Fibroblast of lung (primary cell): ENCODE measurements around the gene MEP1A. TPM values are rescaled to one million over a fixed set of nuclear protein-coding genes. Genes with fewer than 3 reads are reported as not detected.

Experiments
- DNase-seq, 2 donors: peaks; one replicate each; pipeline versions ENCODE4 v3.0.0 to v3.0.0-alpha.2; 2010; ENCODE audit warnings: low read depth in 2 of 2
- H2AFZ ChIP-seq: 2 replicates; pipeline ENCODE4 v1.5.1; 2012; ENCODE audit warnings: low read length, control low read depth, inconsistent platforms
- H3K27ac ChIP-seq: 2 replicates; pipeline ENCODE4 v1.5.1; 2011; ENCODE audit warnings: low read length, control low read depth; ENCODE audit not compliant: insufficient read depth
- H3K27me3 ChIP-seq: 2 replicates; pipeline ENCODE4 v1.5.1; 2011; ENCODE audit warnings: mild to moderate bottlenecking, low read length; ENCODE audit not compliant: control insufficient read depth, insufficient read depth
- H3K36me3 ChIP-seq: 2 replicates; pipeline ENCODE4 v1.5.1; 2011; ENCODE audit warnings: low read length; ENCODE audit not compliant: control insufficient read depth, insufficient read depth
- H3K4me1 ChIP-seq: 2 replicates; pipeline ENCODE4 v1.5.1; 2011; ENCODE audit warnings: low read length; ENCODE audit not compliant: control insufficient read depth, insufficient read depth; ENCODE audit errors: extremely low read depth
- H3K4me2 ChIP-seq: 2 replicates; pipeline ENCODE4 v1.5.1; 2011; ENCODE audit warnings: low read length, control low read depth; ENCODE audit not compliant: insufficient read depth; ENCODE audit errors: extremely low read depth
- H3K4me3 ChIP-seq, 4 experiments: fragments of 200-600 bp in 1 of 4; sonication (generic) in 1 of 4; replicated peaks in 1 of 4; 2 replicates each; pipeline ENCODE4 v1.5.1; 2011 to 2016; ENCODE audit warnings: low read length in 4 of 4, low read depth in 3 of 4, mild to moderate bottlenecking in 3 of 4, control low read depth in 2 of 4, inconsistent platforms in 1 of 4, mixed read lengths in 1 of 4; ENCODE audit not compliant: insufficient read depth in 1 of 4; ENCODE audit errors: control extremely low read depth in 1 of 4
- H3K79me2 ChIP-seq: 2 replicates; pipeline ENCODE4 v1.5.1; 2012; ENCODE audit warnings: mild to moderate bottlenecking, low read length, inconsistent platforms; ENCODE audit not compliant: control insufficient read depth, insufficient read depth
- H3K9ac ChIP-seq: 2 replicates; pipeline ENCODE4 v1.5.1; 2011; ENCODE audit warnings: mild to moderate bottlenecking, low read length, control low read depth; ENCODE audit not compliant: insufficient read depth
- H3K9me3 ChIP-seq: 2 replicates; pipeline ENCODE4 v1.5.1; 2012; ENCODE audit warnings: low read depth, low read length; ENCODE audit not compliant: control insufficient read depth, insufficient read depth
- H4K20me1 ChIP-seq: 2 replicates; pipeline ENCODE4 v1.5.1; 2011; ENCODE audit warnings: low read length; ENCODE audit not compliant: control insufficient read depth, insufficient read depth; ENCODE audit errors: extremely low read depth
- EZH2 ChIP-seq: IDR thresholded peaks from 2 replicates; pipeline ENCODE4 v1.5.1; 2012; ENCODE audit warnings: low read length, control low read depth, mild to moderate bottlenecking; ENCODE audit errors: missing control alignments
- polyA plus RNA-seq, 2 donors: library from polyadenylated mRNA; depleted of rRNA in 1 of 2; stranded (reverse) in 1 of 2; unstranded in 1 of 2; fragments of >200 nt; gene quantifications; 2 replicates each; pipeline ENCODE4 v1.2.1, GENCODE V29; 2011 to 2012; ENCODE audit warnings: missing spikeins in 1 of 2
- total RNA-seq: library from RNA; depleted of rRNA; stranded (reverse); fragments of >200 nt; gene quantifications from 2 replicates; pipeline ENCODE4 v1.2.1, GENCODE V29; 2014
- TF ChIP-seq, protein P1 (sequence below), 2 donors: IDR thresholded peaks in 1 of 2; conservative IDR thresholded peaks in 1 of 2; 1 replicate in 1 of 2; 2 replicates in 1 of 2; pipeline ENCODE4 v1.5.1; 2011 to 2012; ENCODE audit warnings: low read length in 2 of 2, control low read depth in 1 of 2, inconsistent platforms in 1 of 2, low read depth in 1 of 2, mild to moderate bottlenecking in 1 of 2

Gene MEP1A
- total and polyA plus RNA-seq, 2 donors (not counting 1 experiment from before 2014, with no cell fraction given), result not detected

DNA sequence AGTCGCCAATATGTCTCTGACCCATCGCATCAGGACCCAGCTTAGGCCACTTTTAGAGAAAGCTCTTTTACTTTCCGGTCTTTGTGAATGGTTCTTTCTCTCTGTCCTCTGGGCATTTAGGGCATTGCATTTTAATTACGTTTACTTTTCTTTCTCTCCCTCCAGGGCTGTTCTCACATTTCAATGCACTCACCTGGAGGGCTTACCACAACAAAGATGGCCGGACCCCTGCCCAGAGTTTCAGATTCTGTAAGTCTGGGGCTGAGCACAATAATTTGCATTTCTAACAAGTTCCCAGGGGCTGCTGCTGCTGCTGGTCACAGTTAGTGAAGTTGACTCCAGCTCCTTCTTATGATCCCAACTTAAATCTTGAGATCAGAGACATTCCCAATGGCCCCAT, 43.5 kb upstream of the MEP1A start:
- no peaks in the 10 kb centered on the region for H3K36me3 ChIP-seq
- H3K79me2 ChIP-seq, result no peaks in the 10 kb centered on the region
- no peaks in the 10 kb centered on the region for H3K4me1 ChIP-seq
- peaks cover 3% of the 10 kb centered on the region for H3K27me3 ChIP-seq
- H3K9me3 ChIP-seq, result no peaks in the 10 kb centered on the region
- H4K20me1 ChIP-seq, result no peaks in the 10 kb centered on the region
- TF ChIP-seq EZH2, result no peak
- TF ChIP-seq, protein P1, sequence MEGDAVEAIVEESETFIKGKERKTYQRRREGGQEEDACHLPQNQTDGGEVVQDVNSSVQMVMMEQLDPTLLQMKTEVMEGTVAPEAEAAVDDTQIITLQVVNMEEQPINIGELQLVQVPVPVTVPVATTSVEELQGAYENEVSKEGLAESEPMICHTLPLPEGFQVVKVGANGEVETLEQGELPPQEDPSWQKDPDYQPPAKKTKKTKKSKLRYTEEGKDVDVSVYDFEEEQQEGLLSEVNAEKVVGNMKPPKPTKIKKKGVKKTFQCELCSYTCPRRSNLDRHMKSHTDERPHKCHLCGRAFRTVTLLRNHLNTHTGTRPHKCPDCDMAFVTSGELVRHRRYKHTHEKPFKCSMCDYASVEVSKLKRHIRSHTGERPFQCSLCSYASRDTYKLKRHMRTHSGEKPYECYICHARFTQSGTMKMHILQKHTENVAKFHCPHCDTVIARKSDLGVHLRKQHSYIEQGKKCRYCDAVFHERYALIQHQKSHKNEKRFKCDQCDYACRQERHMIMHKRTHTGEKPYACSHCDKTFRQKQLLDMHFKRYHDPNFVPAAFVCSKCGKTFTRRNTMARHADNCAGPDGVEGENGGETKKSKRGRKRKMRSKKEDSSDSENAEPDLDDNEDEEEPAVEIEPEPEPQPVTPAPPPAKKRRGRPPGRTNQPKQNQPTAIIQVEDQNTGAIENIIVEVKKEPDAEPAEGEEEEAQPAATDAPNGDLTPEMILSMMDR (conservative IDR thresholded peaks at IDR 0.05 in 1 of 2, IDR thresholded peaks at IDR 0.05 in 1 of 2; ENCODE audit: low read depth in 1 of 2, low read length in 2 of 2), result no peak
- H3K4me2 ChIP-seq, result no peak overlapping the region
- H3K27ac ChIP-seq, result no peak overlapping the region
- no peak overlapping the region for H2AFZ ChIP-seq
- H3K9ac ChIP-seq, result no peak overlapping the region
- DNase-seq, result no peak
- H3K4me3 ChIP-seq, result no peak overlapping the region

DNA sequence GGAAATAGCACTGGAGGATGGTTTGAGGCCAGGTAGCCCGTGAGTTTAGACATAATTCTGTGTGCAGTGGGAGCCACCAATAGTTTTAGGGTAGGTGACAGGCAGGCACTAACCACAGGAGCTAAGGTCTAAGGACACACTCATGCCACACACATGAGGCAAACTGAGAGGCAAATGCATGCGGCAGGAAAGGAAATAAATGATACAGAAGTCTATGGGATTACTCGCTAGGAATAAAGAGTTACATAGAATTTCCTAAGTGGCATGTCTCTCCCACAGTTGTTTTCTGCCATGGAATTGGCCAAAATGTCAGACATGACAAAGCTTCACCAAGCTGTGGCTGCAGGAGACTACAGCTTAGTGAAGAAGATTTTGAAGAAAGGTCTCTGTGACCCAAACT, 41.5 kb upstream of the MEP1A start:
- Histone ChIP-seq H2AFZ (no peak overlapping the region), H3K79me2 (no peaks in the 10 kb centered on the region), H3K4me1 (no peaks in the 10 kb centered on the region), H4K20me1 (no peaks in the 10 kb centered on the region), H3K9ac (no peak overlapping the region), H3K9me3 (no peaks in the 10 kb centered on the region), H3K27me3 (no peaks in the 10 kb centered on the region), H3K4me3 (no peak overlapping the region), H3K27ac (no peak overlapping the region), H3K4me2 (no peak overlapping the region), H3K36me3 (no peaks in the 10 kb centered on the region)
- no peak for TF ChIP-seq EZH2
- TF ChIP-seq, protein P1 (conservative IDR thresholded peaks at IDR 0.05 in 1 of 2, IDR thresholded peaks at IDR 0.05 in 1 of 2; ENCODE audit: low read depth in 1 of 2, low read length in 2 of 2), result no peak
- no peak for DNase-seq

GRCh38 chr6:46755865-46756264, 37.3 kb upstream of the MEP1A start:
- Histone ChIP-seq H3K79me2 (no peaks in the 10 kb centered on the region), H3K27me3 (no peaks in the 10 kb centered on the region), H4K20me1 (no peaks in the 10 kb centered on the region), H3K36me3 (no peaks in the 10 kb centered on the region), H3K4me2 (no peak overlapping the region), H2AFZ (no peak overlapping the region), H3K9me3 (no peaks in the 10 kb centered on the region), H3K4me3 (no peak overlapping the region), H3K9ac (no peak overlapping the region), H3K4me1 (no peaks in the 10 kb centered on the region), H3K27ac (no peak overlapping the region)
- TF ChIP-seq, protein P1 (conservative IDR thresholded peaks at IDR 0.05 in 1 of 2, IDR thresholded peaks at IDR 0.05 in 1 of 2; ENCODE audit: low read depth in 1 of 2, low read length in 2 of 2), result no peak
- TF ChIP-seq EZH2, result no peak
- no peak for DNase-seq
